H9 (cell line): ENCODE measurements around the gene SSBP2. TPM values are rescaled to one million over a fixed set of nuclear protein-coding genes. Genes with fewer than 3 reads are reported as not detected.

Experiments used
- DNase-seq: peaks from one replicate; pipeline ENCODE4 v3.0.0-alpha.2; 2017
- H2AFZ ChIP-seq: one replicate; pipeline ENCODE4 v1.6.1; 2013; ENCODE audit warnings: mild to moderate bottlenecking, low read length, control low read depth, moderate library complexity
- H2AK5ac ChIP-seq: 2 replicates; pipeline ENCODE4 v1.6.1; 2013; ENCODE audit warnings: low read length, control low read depth, mixed read lengths; ENCODE audit not compliant: insufficient read length
- H2BK120ac ChIP-seq: one replicate; pipeline ENCODE4 v1.6.1; 2013; ENCODE audit warnings: low read depth, mild to moderate bottlenecking, low read length, control low read depth, inconsistent platforms; ENCODE audit not compliant: poor library complexity, severe bottlenecking
- H2BK12ac ChIP-seq: 2 replicates; pipeline ENCODE4 v1.6.1; 2013; ENCODE audit warnings: low read length, control low read depth, mixed read lengths, low read depth; ENCODE audit not compliant: insufficient read length
- H2BK15ac ChIP-seq: 2 replicates; pipeline ENCODE4 v1.6.1; 2013; ENCODE audit warnings: low read depth, low read length, control low read depth
- H2BK20ac ChIP-seq: one replicate; pipeline ENCODE4 v1.6.1; 2013; ENCODE audit warnings: low read depth, mild to moderate bottlenecking, low read length, control low read depth, inconsistent platforms; ENCODE audit not compliant: poor library complexity, severe bottlenecking
- H2BK5ac ChIP-seq: 2 replicates; pipeline ENCODE4 v1.6.1; 2013; ENCODE audit warnings: low read length, control low read depth, mixed read lengths; ENCODE audit not compliant: insufficient read length
- H3K14ac ChIP-seq: 2 replicates; pipeline ENCODE4 v1.6.1; 2013; ENCODE audit warnings: low read length, control low read depth; ENCODE audit not compliant: insufficient read depth
- H3K18ac ChIP-seq: 2 replicates; pipeline ENCODE4 v1.6.1; 2013; ENCODE audit warnings: low read depth, mild to moderate bottlenecking, mixed read lengths, low read length, control low read depth; ENCODE audit not compliant: insufficient read length
- H3K23ac ChIP-seq: 2 replicates; pipeline ENCODE4 v1.6.1; 2013; ENCODE audit warnings: low read length, control low read depth, mixed read lengths, low read depth; ENCODE audit not compliant: insufficient read length
- H3K23me2 ChIP-seq: 2 replicates; pipeline ENCODE4 v1.6.1; 2013; ENCODE audit warnings: low read depth, mild to moderate bottlenecking, mixed read lengths, low read length, control low read depth; ENCODE audit not compliant: insufficient read length, poor library complexity, severe bottlenecking
- H3K27ac ChIP-seq: 2 replicates; pipeline ENCODE4 v1.5.1; 2013; ENCODE audit warnings: low read length, control low read depth, mixed read lengths, low read depth; ENCODE audit not compliant: insufficient read length
- H3K27me3 ChIP-seq: 2 replicates; pipeline ENCODE4 v1.6.1; 2013; ENCODE audit warnings: low read length, control low read depth, inconsistent platforms; ENCODE audit not compliant: insufficient read depth
- H3K4ac ChIP-seq: 2 replicates; pipeline ENCODE4 v1.6.1; 2013; ENCODE audit warnings: low read depth, mild to moderate bottlenecking, control low read depth, inconsistent platforms, low read length, moderate library complexity
- H3K4me1 ChIP-seq: 2 replicates; pipeline ENCODE4 v1.6.1; 2013; ENCODE audit warnings: low read length, control low read depth, inconsistent platforms; ENCODE audit not compliant: insufficient read depth
- H3K4me2 ChIP-seq: 2 replicates; pipeline ENCODE4 v1.6.1; 2013; ENCODE audit warnings: low read length, control low read depth, mixed read lengths; ENCODE audit not compliant: insufficient read length, insufficient read depth
- H3K56ac ChIP-seq: 2 replicates; pipeline ENCODE4 v1.6.1; 2013; ENCODE audit warnings: low read depth, mild to moderate bottlenecking, mixed read lengths, low read length, control low read depth; ENCODE audit not compliant: insufficient read length
- H3K79me1 ChIP-seq: 2 replicates; pipeline ENCODE4 v1.6.1; 2013; ENCODE audit warnings: low read depth, mild to moderate bottlenecking, moderate library complexity, low read length, control low read depth, inconsistent platforms; ENCODE audit not compliant: insufficient read depth, poor library complexity, severe bottlenecking
- H3K79me2 ChIP-seq: 2 replicates; pipeline ENCODE4 v1.6.1; 2013; ENCODE audit warnings: low read length, control low read depth, inconsistent platforms; ENCODE audit not compliant: insufficient read depth
- H3K9ac ChIP-seq: 2 replicates; pipeline ENCODE4 v1.6.1; 2013; ENCODE audit warnings: low read length, control low read depth, mixed read lengths; ENCODE audit not compliant: insufficient read length; ENCODE audit errors: extremely low read depth
- H3K9me3 ChIP-seq: one replicate; pipeline ENCODE4 v1.6.1; 2013; ENCODE audit warnings: low read depth, low read length, inconsistent platforms; ENCODE audit not compliant: control insufficient read depth
- H3T11ph ChIP-seq: one replicate; pipeline ENCODE4 v1.6.1; 2013; ENCODE audit warnings: mild to moderate bottlenecking, low read length, control low read depth, inconsistent platforms
- H4K20me1 ChIP-seq: one replicate; pipeline ENCODE4 v1.6.1; 2013; ENCODE audit not compliant: control insufficient read depth, insufficient read length, insufficient read depth
- H4K5ac ChIP-seq: 2 replicates; pipeline ENCODE4 v1.6.1; 2013; ENCODE audit warnings: low read depth, mild to moderate bottlenecking, mixed read lengths, low read length, control low read depth; ENCODE audit not compliant: insufficient read length
- H4K8ac ChIP-seq: replicated peaks from 2 replicates; pipeline ENCODE4 v1.6.1; 2013; ENCODE audit warnings: low read length, control low read depth, mixed read lengths, low read depth; ENCODE audit not compliant: insufficient read length
- H4K91ac ChIP-seq: 2 replicates; pipeline ENCODE4 v1.6.1; 2013; ENCODE audit warnings: low read depth, mild to moderate bottlenecking, moderate library complexity, mixed read lengths, low read length, control low read depth; ENCODE audit not compliant: insufficient read length
- H3K27ac Mint-ChIP-seq, 3 experiments: 2 replicates in 2 of 3; 3 replicates in 1 of 3; pipeline ENCODE4 v1.8.0; 2020 to 2021; ENCODE audit warnings: mixed read lengths in 3 of 3, mild to moderate bottlenecking in 1 of 3, moderate library complexity in 1 of 3
- H3K27me3 Mint-ChIP-seq: 2 replicates; pipeline ENCODE4 v1.8.0; 2021; ENCODE audit warnings: low read depth, mild to moderate bottlenecking, moderate library complexity, mixed read lengths
- H3K36me3 Mint-ChIP-seq, 3 experiments: 2 replicates in 2 of 3; 3 replicates in 1 of 3; pipeline ENCODE4 v1.8.0; 2020 to 2021; ENCODE audit warnings: low read depth in 3 of 3, mixed read lengths in 3 of 3; ENCODE audit not compliant: insufficient read depth in 1 of 3
- H3K4me1 Mint-ChIP-seq, 2 experiments: 2 replicates each; pipeline ENCODE4 v1.8.0; 2020; ENCODE audit warnings: mixed read lengths in 2 of 2
- H3K4me3 Mint-ChIP-seq, 2 experiments: 2 replicates in 1 of 2; 3 replicates in 1 of 2; pipeline ENCODE4 v1.8.0; 2020 to 2021; ENCODE audit warnings: mild to moderate bottlenecking in 2 of 2, mixed read lengths in 2 of 2, moderate library complexity in 1 of 2
- H3K9me3 Mint-ChIP-seq, 2 experiments: 2 replicates in 1 of 2; 3 replicates in 1 of 2; pipeline ENCODE4 v1.8.0; 2020; ENCODE audit warnings: mild to moderate bottlenecking in 2 of 2, mixed read lengths in 2 of 2, moderate library complexity in 1 of 2
- WGBS: extraction: QIAGEN DNeasy Blood & Tissue Kit; methylation state at CpG from one replicate; pipeline ENCODE4 v1.1.7; 2013; ENCODE audit warnings: missing lambda C conversion rate, low lambda C conversion rate, mixed read lengths; ENCODE audit not compliant: insufficient read length; ENCODE audit errors: extremely low coverage; 5-methylcytosine and 5-hydroxymethylcytosine counted together
- total RNA-seq: library from RNA; stranded (reverse); gene quantifications from 2 replicates; pipeline ENCODE4 v1.2.1, GENCODE V29; 2021
- TF ChIP-seq, protein P1 (sequence below): fragments of 200-600 bp; sonication (generic); conservative IDR thresholded peaks from 3 replicates; pipeline ENCODE4 v1.8.0; 2021; ENCODE audit warnings: antibody characterized with exemption, mild to moderate bottlenecking

The SSBP2 gene
- total RNA-seq, 1 experiment from 2014 or later = 35.6 TPM

DNA sequence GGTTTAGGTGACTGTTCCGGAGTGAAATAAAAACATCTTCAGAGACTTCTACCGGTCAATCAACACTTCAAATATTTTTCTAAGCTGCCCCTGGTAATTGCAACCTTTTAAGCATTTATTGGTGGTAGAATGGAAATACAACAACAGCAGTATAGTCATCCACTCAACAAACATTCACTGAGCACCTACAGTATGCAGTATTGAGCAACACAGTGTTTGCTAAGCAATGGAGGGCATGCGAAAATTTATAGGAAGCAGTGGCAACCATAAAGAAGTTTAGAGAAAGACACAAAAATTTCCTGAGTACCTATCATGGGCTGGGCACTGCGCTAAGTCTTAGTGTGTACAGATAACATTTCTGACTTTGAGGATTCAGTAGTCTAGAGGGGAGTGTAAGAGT lies 12.0 kb upstream of the SSBP2 start:
- Histone ChIP-seq H3K23ac (no peak overlapping the region), H2AK5ac (no peak overlapping the region), H3K27ac (no peak overlapping the region), H2AFZ (no peak overlapping the region), H4K8ac (no peak overlapping the region), H3K9me3 (no peaks in the 10 kb centered on the region), H3K27me3 (no peaks in the 10 kb centered on the region), H3K9ac (no peak overlapping the region), H3K79me2 (no peaks in the 10 kb centered on the region), H3K56ac (no peak overlapping the region), H2BK120ac (no peak overlapping the region), H4K5ac (no peak overlapping the region), H4K20me1 (no peaks in the 10 kb centered on the region), H2BK12ac (no peak overlapping the region), H3K14ac (no peak overlapping the region), H3K4ac (no peak overlapping the region), H2BK15ac (no peak overlapping the region), H3K23me2 (no peaks in the 10 kb centered on the region), H3K4me2 (no peak overlapping the region), H3K4me1 (peaks cover 4% of the 10 kb centered on the region; the same call in 1 of the 2 replicates), H2BK5ac (no peak overlapping the region), H3K18ac (no peak overlapping the region), H4K91ac (no peak overlapping the region), H3K79me1 (no peaks in the 10 kb centered on the region), H3T11ph (no peak overlapping the region), H2BK20ac (no peak overlapping the region)
- Mint-ChIP-seq H3K27ac (no peak overlapping the region), H3K36me3 (no peaks in the 10 kb centered on the region), H3K27me3 (no peaks in the 10 kb centered on the region), H3K9me3 (no peaks in the 10 kb centered on the region), H3K4me1 (peaks cover 28 to 31% of the 10 kb centered on the region in 2 experiments), H3K4me3 (no peak overlapping the region)
- no CpG with 5 or more reads among the region's 4 CpGs for WGBS
- DNase-seq = no peak
- TF ChIP-seq, protein P1, sequence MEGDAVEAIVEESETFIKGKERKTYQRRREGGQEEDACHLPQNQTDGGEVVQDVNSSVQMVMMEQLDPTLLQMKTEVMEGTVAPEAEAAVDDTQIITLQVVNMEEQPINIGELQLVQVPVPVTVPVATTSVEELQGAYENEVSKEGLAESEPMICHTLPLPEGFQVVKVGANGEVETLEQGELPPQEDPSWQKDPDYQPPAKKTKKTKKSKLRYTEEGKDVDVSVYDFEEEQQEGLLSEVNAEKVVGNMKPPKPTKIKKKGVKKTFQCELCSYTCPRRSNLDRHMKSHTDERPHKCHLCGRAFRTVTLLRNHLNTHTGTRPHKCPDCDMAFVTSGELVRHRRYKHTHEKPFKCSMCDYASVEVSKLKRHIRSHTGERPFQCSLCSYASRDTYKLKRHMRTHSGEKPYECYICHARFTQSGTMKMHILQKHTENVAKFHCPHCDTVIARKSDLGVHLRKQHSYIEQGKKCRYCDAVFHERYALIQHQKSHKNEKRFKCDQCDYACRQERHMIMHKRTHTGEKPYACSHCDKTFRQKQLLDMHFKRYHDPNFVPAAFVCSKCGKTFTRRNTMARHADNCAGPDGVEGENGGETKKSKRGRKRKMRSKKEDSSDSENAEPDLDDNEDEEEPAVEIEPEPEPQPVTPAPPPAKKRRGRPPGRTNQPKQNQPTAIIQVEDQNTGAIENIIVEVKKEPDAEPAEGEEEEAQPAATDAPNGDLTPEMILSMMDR = no peak
